ENCODE measurements around the gene FUBP1.
"Not testable (repeated sequence)": the region's sequence is repeated elsewhere in the genome, so short reads cannot be mapped to it uniquely, and the experiment has no call there.

Gene FUBP1, protein sequence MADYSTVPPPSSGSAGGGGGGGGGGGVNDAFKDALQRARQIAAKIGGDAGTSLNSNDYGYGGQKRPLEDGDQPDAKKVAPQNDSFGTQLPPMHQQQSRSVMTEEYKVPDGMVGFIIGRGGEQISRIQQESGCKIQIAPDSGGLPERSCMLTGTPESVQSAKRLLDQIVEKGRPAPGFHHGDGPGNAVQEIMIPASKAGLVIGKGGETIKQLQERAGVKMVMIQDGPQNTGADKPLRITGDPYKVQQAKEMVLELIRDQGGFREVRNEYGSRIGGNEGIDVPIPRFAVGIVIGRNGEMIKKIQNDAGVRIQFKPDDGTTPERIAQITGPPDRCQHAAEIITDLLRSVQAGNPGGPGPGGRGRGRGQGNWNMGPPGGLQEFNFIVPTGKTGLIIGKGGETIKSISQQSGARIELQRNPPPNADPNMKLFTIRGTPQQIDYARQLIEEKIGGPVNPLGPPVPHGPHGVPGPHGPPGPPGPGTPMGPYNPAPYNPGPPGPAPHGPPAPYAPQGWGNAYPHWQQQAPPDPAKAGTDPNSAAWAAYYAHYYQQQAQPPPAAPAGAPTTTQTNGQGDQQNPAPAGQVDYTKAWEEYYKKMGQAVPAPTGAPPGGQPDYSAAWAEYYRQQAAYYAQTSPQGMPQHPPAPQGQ

DNA sequence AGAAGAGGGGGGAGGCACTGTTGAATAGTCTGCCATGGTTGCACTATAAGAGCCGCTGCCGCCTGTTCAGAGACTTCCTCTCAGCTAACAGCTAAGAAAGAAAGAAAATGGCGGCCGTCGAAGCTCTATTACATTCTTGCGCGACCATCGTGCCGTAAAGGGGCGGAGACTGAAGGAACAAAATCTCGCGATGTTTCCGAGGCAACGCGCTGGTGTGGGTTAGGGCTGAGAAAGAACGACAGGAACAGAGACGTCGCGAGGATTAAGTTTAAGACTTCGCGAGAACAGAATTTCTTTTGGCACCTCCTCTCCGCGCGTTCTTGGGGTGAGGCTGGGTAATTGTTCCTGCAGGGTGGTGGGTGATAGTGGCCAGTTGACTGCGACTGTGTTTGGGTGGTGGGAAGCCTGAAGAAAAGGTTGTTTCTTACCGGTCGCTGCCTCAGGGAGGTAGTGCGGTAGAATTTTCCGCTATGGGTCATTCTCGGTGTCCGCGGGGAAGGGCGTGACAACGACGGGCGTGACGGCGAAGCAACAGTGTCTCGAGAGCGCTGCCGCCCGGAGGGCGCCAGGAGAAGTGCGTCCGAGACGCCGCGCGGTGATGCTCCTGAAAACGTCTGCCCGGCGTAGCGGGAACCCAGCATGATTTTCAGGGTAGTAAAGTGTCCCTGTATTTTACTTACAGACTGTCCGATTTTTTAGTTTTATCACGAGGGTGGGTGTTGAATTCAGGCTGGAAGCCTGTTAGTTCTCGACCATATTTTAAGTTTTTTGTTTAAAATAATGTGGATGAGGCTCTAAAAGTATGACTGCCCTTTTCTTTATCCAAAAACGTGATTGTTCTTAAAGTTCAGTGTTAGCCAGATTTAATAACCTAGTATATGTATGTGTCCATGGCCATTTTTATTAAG is at the start of gene FUBP1:
Gene FUBP1, minus strand, starts transcription at position 104 of the 908 bp plus-strand sequence. Its CDS starts 68 bp downstream, at position 36.
- DNase-seq: peak; percentile 83 to 88 (median 86)

DNA sequence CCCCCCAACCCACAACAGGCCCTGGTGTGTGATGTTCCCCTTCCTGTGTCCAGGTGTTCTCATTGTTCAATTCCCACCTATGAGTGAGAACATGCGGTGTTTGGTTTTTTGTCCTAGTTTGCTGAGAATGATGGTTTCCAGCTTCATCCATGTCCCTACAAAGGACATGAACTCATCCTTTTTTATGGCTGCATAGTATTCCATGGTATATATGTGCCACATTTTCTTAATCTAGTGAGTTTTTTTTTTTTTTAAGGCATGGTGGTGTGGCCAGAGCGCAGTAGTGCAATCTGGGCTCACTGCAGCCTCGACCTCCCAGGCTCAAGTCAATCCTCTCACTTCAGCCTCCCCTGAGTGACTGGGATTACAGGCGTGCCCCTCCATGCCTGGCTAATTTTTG is 42.3 kb upstream of the FUBP1 start:
- DNase-seq: not testable (repeated sequence)

GRCh38 chr1:78019024-78019423 is 40.2 kb upstream of the FUBP1 start:
- DNase-seq: no peak

DNA sequence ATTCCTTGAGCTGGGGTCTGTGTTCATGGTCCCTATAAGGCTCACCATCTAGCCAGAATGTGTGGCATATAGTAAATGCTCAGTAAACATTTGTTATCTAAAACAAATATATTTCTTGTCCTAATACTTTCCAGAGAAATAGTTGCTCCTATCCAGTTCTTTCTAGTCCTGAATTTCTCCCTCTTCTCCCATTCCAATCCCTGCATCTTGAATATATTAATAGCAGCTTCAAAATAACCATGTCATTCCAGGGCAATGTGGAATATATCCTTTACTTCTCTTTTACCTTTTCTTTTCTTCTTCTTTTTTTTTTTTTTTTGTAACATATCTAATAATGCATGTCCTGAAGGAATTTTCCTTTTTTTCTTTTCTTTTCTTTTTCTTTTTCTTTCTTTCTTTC is 36.3 kb upstream of the FUBP1 start:
- DNase-seq: no peak

DNA sequence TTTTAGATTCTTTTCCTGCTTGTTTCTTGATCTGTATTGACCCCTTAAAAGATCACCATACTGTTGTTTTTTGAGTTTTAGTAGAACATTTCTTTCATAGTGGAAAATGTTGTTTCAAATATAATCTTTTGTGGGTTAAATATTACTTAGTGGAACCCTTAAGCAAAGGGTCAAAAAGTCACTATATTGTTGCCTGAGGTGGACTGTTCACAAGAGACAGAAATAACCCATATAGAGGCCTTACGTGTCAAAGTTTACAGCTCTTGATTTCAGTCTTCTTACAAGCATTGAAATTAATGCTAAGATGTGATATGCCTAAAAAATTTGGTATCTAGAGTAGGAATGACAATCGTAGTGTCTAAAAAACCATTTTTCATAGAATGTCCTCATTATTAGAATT is 32.2 kb upstream of the FUBP1 start:
- DNase-seq: no peak

DNA sequence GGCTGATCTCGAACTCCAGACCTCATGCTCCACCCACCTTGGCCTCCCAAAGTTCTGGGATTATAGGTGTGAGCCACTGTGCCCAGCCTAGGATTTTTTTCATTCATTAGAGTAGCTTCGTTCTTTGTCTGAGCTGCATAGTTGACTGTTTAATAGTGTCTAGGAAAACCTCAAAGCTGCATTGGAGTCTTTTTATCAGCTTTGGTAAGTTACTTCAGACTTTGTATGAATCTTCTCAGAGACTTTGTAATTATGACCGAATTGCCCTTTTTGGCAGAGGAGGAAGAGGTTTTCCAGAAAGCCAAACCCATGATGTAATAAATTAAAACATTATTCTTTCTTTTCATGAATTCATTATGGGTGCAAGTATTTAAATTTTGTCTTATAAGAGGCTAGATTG is 31.0 kb upstream of the FUBP1 start:
- no peak for DNase-seq

DNA sequence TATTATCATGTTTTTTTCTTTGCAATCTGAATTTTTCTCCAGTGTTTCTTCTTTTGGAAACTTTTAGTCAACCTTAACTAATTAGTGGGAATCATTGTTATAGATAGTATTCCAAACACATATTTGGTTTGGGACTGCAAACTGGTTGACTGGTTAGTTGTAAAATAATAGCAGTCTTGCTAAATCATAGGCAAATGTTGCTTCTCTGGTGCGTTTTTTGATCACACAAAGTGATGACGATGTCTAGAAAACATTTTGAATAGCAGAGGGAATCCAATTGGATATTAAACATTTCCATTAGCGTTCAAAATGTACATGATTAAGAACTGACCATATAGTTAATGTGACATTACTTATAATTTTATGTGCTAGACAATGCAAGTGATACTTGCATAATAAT is 30.4 kb upstream of the FUBP1 start:
- DNase-seq: no peak

DNA sequence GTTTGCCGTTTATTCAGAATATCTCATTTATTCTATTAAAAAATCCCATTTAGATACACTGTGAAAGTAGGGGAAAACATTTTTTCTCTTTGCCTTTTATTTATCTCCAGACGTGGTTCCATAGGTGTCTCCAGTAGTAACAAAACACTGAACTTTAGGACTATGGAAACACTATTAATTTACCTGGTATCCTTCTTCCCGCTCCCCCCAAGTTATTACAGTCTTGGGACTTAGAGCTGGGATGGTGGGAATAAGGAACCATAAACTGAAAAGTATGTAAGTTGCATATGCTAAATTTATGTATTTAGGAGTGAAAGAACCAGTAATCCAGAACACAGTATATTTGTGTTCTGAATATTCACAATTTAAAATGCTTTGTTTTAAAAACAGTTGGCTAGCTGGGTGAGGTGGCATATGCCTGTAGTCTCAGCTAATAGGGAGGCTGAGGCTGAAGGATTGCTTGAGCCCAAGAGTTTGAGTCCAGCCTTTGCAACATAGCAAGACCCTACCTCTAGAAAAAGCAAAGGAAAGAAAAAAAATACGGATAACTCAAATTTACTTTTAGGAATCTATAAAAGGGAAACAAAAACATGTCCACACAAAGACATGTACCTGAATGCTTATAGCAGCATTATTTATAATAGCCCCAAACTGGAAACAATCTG is 28.9 kb upstream of the FUBP1 start:
- no peak for DNase-seq

- DNase-seq: no peak
These were observed 27.6 kb upstream of the FUBP1 start for GRCh38 chr1:78006521-78006920.

DNA sequence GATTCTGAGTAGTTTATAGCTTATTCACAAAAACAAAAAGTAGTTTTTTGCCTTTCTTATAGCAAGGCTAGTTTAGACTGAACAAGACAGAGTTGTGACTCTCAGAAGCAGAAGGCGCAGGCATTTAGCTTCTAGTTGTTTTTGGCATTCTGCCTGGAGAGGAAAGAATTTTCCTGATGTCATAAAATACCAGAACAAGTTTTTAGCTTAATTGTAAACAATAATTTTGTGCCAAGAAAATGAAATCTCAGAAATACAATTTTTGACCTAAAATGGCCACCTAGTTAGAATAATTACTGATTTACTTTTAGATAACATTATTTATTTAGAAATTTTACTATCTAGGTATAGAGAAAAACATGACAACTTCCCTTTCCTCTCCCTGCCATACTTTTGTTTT is 26.9 kb upstream of the FUBP1 start:
- no peak for DNase-seq

GRCh38 chr1:78005448-78005722 is 26.5 kb upstream of the FUBP1 start:
- no peak for DNase-seq

DNA sequence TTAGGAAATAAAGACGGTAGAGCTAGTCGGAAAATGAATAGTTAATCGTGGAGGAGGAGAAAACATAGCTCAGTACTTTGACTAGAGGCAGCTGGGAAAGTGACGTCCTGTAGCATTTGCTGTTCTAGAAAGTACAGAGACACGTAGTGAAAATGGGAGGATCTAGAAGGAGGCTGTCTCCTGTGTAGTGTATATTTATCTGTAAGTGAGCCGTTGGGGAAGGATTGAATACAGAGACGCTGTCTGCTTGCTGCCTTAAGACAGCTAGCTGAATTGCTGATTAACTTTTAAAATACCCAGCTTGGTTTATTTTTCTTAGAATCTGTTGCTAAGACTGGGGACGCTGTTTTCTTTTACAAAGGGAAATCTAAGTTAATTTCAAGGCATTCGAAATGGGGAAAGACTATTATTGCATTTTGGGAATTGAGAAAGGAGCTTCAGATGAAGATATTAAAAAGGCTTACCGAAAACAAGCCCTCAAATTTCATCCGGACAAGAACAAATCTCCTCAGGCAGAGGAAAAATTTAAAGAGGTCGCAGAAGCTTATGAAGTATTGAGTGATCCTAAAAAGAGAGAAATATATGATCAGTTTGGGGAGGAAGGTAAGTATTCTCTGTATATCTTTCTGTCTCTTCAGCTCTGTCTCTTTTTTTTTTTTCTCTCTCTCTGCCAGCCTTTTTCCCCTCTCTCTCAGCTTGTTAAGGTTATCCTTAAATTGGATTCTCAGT is 26.0 kb upstream of the FUBP1 start, which contains the start of gene DNAJB4:
Gene DNAJB4, plus strand, starts transcription at position 221 of the 729 bp plus-strand sequence. Its CDS starts 172 bp downstream, at position 393.
- DNase-seq: peak in 2 of 4 experiments; percentile 14 to 35

DNA sequence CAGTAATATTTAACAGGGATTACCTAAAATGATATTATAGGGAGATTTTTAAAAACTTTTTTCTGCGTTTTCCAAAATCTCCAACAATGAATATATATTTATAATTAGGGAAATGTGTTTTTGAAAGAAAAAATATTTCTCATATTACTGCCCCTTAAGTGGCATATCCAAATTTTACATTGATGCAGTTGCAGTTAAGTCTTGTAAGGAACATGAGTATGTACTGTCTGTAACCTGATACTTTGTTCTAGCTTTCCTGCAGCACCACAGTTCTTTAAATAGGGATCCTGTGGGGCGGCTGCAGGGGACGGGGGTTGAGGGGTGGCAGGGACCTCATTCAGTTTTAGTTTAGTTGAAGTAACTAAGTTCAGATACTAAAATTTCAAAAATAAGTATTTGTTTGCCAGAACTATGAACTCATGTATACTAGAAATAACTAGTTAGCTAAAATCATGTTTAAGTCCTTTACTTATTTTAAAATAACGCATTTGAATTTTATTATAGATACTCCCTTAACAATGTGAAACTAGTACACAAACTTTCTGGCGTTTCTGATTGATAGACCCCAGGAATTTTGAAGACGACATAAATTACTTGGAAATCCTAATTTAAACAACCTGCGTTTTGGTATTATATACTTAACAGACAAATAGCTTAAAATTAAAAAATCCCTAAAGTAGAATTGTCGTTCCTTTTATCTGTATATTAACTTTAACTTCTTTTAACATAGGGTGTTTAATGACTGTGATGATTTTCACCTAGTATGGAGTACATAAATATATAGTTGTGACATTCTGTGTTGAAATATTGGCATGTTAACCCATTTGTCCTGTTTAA is 25.2 kb upstream of the FUBP1 start:
- DNase-seq: peak in 1 of 4 experiments; percentile 17

- no peak for DNase-seq
These were observed 24.3 kb upstream of the FUBP1 start for GRCh38 chr1:78003070-78003746.

- DNase-seq: not testable (repeated sequence)
These were observed 21.7 kb upstream of the FUBP1 start for GRCh38 chr1:78000536-78000935.

GRCh38 chr1:77996734-77997133 is 17.9 kb upstream of the FUBP1 start:
- DNase-seq: no peak

- DNase-seq: no peak
These were observed 15.3 kb upstream of the FUBP1 start for GRCh38 chr1:77994117-77994705.

DNA sequence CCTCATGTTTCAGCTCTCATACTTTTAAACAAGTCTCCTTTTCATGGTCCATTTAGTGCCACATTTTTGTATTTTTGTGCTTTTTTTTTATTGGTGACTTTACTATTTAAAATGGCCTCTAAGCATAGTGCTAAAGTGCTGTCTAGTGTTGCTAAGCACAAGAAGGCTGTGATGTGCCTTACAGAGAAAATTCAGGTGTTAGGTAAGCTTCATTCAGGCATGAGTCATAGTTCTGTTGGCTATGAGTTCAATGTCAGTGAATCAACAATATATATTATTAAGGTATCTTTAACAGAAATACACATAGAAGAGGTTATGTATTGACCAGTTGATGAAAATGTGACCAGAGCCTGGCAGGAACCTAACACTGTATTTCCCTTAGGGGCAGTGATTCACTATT is 12.8 kb upstream of the FUBP1 start:
- DNase-seq: no peak

DNA sequence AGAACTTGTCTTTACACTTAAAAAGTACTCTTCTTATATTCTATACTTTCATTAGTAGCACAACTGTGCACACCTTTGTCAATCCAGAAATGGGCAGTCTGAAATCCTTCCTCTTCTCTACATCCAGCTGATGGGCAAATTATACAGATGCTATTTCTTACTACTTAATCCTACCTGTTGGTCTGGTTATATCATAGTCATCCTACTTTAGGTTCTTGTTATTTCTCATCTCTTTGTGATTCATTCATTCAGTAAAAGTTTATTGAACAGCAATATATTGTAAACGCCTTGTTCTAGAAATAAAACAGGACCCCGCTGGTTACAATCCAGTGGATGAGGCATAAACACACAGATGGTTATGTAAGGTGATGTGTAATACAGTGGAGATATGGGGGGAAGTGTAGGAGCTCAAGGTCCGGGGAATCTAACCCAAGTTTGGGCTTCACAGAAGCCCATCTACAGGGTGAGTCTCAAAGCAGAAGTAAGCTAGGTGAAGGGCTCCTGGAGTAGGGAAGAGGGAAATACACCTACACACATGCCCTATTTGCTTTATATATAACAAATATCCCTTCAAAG is 11.8 kb upstream of the FUBP1 start:
- DNase-seq: no peak

GRCh38 chr1:77989744-77990143 is 10.9 kb upstream of the FUBP1 start:
- no peak for DNase-seq

Measured in activated CD4-positive, CD25-positive, alpha-beta regulatory T cell (primary cell).